Esophagus squamous epithelium (tissue), 4 donors: Measurements from ENCODE around the gene MAP4K4.

Source experiments
- CTCF ChIP-seq, 6 experiments: fragments of 450-650 bp in 4 of 6; fragments of 200-600 bp in 2 of 6; sonication (generic) in 2 of 6; IDR thresholded peaks; one replicate each; pipeline ENCODE4 v1.5.1; 2016 to 2019; ENCODE audit warnings: antibody characterized with exemption in 6 of 6, mild to moderate bottlenecking in 4 of 6, moderate library complexity in 4 of 6
- POLR2A ChIP-seq, 4 donors: fragments of 450-650 bp; IDR thresholded peaks; one replicate each; pipeline ENCODE4 v1.6.1; 2017; ENCODE audit warnings: antibody characterized with exemption in 4 of 4, mild to moderate bottlenecking in 4 of 4, moderate library complexity in 3 of 4

GRCh38 chr2:101823347-101823791 lies 125.9 kb downstream of the MAP4K4 start:
- TF ChIP-seq CTCF (IDR thresholded peaks at IDR 0.05) = peak; percentile 42 to 70 (median 62)
- no peak for TF ChIP-seq POLR2A (IDR thresholded peaks at IDR 0.05)
